Lower leg skin (tissue), 4 donors: ENCODE measurements around the gene BCAM. TPM values are rescaled to one million over a fixed set of nuclear protein-coding genes. Genes with fewer than 3 reads are reported as not detected.

Experiments
- DNase-seq, 2 donors: peaks; one replicate each; pipeline ENCODE4 v3.0.0-alpha.2; 2019; ENCODE audit warnings: low spot score in 2 of 2
- H3K4me3 ChIP-seq: fragments of 200-600 bp; sonication (generic); 2 replicates; pipeline ENCODE4 v1.5.1; 2017; ENCODE audit warnings: mild to moderate bottlenecking, low read depth; ENCODE audit not compliant: poor library complexity, severe bottlenecking
- CTCF ChIP-seq, 3 donors: fragments of 450-650 bp; IDR thresholded peaks; one replicate each; pipeline ENCODE4 v1.5.1; 2016; ENCODE audit warnings: antibody characterized with exemption in 3 of 3, mild to moderate bottlenecking in 3 of 3, moderate library complexity in 2 of 3
- POLR2A ChIP-seq, 2 donors: fragments of 450-650 bp; IDR thresholded peaks; one replicate each; pipeline ENCODE4 v1.6.1; 2016 to 2017; ENCODE audit warnings: antibody characterized with exemption in 2 of 2, mild to moderate bottlenecking in 1 of 2, moderate library complexity in 1 of 2
- WGBS, 2 donors: methylation state at CpG; one replicate each; pipeline ENCODE4 v1.1.5; 2018; 5-methylcytosine and 5-hydroxymethylcytosine counted together
- intact Hi-C: fragments of 100-400 bp; cut with DNase I; formaldehyde crosslinking; loops from one replicate; pipeline ENCODE4 v1.15.0; 2023; ENCODE audit warnings: low total_unique reads
- total RNA-seq, 4 donors: library from RNA; depleted of rRNA; stranded (reverse); fragments of >200 nt; gene quantifications; one replicate each; pipeline ENCODE4 v1.1.0, GENCODE V29; 2016

Gene BCAM
- total RNA-seq, 4 donors from 2014 or later, result 32.3 to 73.5 (median 58.0) TPM

DNA sequence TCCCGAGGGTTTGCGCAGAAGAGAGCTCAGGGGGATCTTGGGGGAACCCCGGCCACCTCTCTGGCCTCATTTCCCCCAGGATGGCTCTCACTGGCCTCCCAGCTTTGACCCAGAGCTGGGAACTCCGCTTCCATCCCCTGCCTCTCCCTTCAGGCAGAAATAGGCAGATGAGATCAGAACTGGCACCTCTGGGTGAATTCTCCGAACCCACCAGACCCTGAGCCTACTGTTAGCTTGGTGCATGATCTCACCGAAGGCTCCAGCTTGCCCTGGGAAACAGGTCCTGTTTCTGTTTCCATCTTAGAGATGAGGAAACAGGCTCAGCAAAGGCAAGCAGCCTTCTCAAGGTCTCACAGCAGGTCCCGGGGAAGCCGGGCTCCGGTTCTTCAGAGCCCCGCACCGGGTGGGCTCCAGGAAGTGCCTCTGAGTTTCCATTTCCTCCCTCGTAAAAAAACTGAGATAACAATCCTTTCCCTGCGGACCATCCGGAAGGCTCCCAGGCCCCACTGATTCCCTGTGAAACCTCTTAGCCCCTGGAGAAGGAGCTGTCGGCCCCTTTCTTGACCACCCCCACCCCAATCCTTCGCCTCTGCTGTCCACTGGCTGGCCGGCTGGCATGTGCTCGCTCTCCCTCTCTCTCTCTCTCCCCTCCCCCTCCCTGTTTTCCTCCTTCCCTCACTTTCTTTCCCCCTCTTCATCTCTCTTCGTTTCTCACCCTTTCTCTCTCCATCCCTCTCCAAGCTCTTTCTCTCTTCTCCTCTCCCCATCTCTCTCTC is 39.3 kb downstream of the BCAM start:
- DNase-seq, result peak in 1 of 2 donors; percentile 87
- intact Hi-C loops, result loop anchor here (10.0 kb wide), 1 partner anchor 53 kb away; no protein-coding TSS in a partner anchor
- peak overlapping the region; percentile 89 for H3K4me3 ChIP-seq
- TF ChIP-seq POLR2A (IDR thresholded peaks at IDR 0.05) (no peak), CTCF (IDR thresholded peaks at IDR 0.05) (no peak)
- 21 to 24% methylated on average over 19 of the region's 19 CpGs for WGBS, 2 donors

GRCh38 chr19:44848812-44849447 is 40.0 kb downstream of the BCAM start:
- TF ChIP-seq POLR2A (IDR thresholded peaks at IDR 0.05) (no peak), CTCF (IDR thresholded peaks at IDR 0.05) (no peak)
- DNase-seq, result no peak
- 45 to 48% methylated on average over 18 of the region's 18 CpGs for WGBS, 2 donors
- no peak overlapping the region for H3K4me3 ChIP-seq
- intact Hi-C loops, result loop anchor here (10.0 kb wide), 1 partner anchor 54 kb away; no protein-coding TSS in a partner anchor

- 65 to 79% methylated on average over 8 of the region's 8 CpGs for WGBS, 2 donors
- intact Hi-C loops, result no loop called here
- TF ChIP-seq CTCF (IDR thresholded peaks at IDR 0.05) (no peak), POLR2A (IDR thresholded peaks at IDR 0.05) (no peak)
- H3K4me3 ChIP-seq, result no peak overlapping the region
- no peak for DNase-seq
Measured at GRCh38 chr19:44850641-44851109, 41.8 kb downstream of the BCAM start.

GRCh38 chr19:44851427-44851826 is 42.5 kb downstream of the BCAM start:
- no peak for DNase-seq
- no peak overlapping the region for H3K4me3 ChIP-seq
- intact Hi-C loops, result no loop called here
- TF ChIP-seq POLR2A (IDR thresholded peaks at IDR 0.05) (no peak), CTCF (IDR thresholded peaks at IDR 0.05) (no peak)
- WGBS, 2 donors, result 75 to 80% methylated on average over 2 of the region's 2 CpGs

- DNase-seq, result no peak
- no peak overlapping the region for H3K4me3 ChIP-seq
- WGBS, 2 donors, result 96 to 100% methylated on average over 1 of the region's 1 CpG
- TF ChIP-seq POLR2A (IDR thresholded peaks at IDR 0.05) (no peak), CTCF (IDR thresholded peaks at IDR 0.05) (no peak)
- intact Hi-C loops, result no loop called here
Measured at GRCh38 chr19:44855606-44856005, 46.7 kb downstream of the BCAM start.
